HL-60 (cell line): Measurements from ENCODE around the gene TNFAIP8L3.

Experiments
- CTCF ChIP-seq: IDR thresholded peaks from one replicate; pipeline ENCODE4 v1.5.1; 2011; ENCODE audit warnings: low read length, control low read depth, inconsistent platforms; ENCODE audit not compliant: insufficient read depth
- REST ChIP-seq: IDR thresholded peaks from 2 replicates; pipeline ENCODE4 v1.6.1; 2012; ENCODE audit warnings: low read depth; ENCODE audit not compliant: insufficient replicate concordance

- TF ChIP-seq CTCF: no peak
- TF ChIP-seq REST: no peak
Measured at GRCh38 chr15:51038974-51039319, 55.8 kb downstream of the TNFAIP8L3 start.
